GM12878 (cell line): ENCODE measurements around the gene IL17F. TPM values are rescaled to one million over a fixed set of nuclear protein-coding genes. Genes with fewer than 3 reads are reported as not detected.

Experiments used
- ATAC-seq: fragments of 200-7000 bp; cut with Tn5 transposase; 3 replicates; pipeline ENCODE4 v1.9.1; 2020; ENCODE audit warnings: mild to moderate bottlenecking, moderate library complexity
- BruUV-seq: library from RNA; stranded (reverse); fragments of 400-500 nt; replicated peaks from 2 replicates; lab custom pipeline; 2021; lab: Mats Ljungman, UMichigan
- CTCF ChIA-PET: fragments of 300-600 bp; sonication (Branson Sonifier 250); formaldehyde crosslinking; extraction: SDS; loops from one replicate; lab custom pipeline; 2021; ENCODE audit warnings: inconsistent platforms; lab: Yijun Ruan, JAX
- POLR2A ChIA-PET: fragments of 350-600 bp; formaldehyde crosslinking; extraction: SDS; loops from one replicate; lab custom pipeline; 2021; ENCODE audit warnings: inconsistent platforms; lab: Charles Lee
- RAD21 ChIA-PET: fragments of 300-600 bp; sonication (Branson Sonifier 250); formaldehyde crosslinking; loops from one replicate; lab custom pipeline; 2023; ENCODE audit warnings: antibody characterized with exemption; ENCODE audit not compliant: unreplicated experiment; lab: Charles Lee
- SMC1A ChIA-PET: fragments of 300-600 bp; sonication (Branson Sonifier 250); formaldehyde crosslinking; loops from one replicate; lab custom pipeline; 2023; ENCODE audit not compliant: unreplicated experiment, uncharacterized antibody; lab: Charles Lee
- DNase-seq: peaks from one replicate; pipeline ENCODE4 v3.0.0-alpha.2; 2011; ENCODE audit warnings: low read depth, low spot score
- FAIRE-seq: peaks from 3 replicates; lab custom pipeline; 2011; peaks lifted over from hg19 to GRCh38; lab: Jason Lieb, UNC
- H2AFZ ChIP-seq: 2 replicates; pipeline ENCODE4 v1.6.0; 2011; ENCODE audit warnings: low read depth, low read length, control low read depth; ENCODE audit not compliant: control insufficient read depth
- H3K27ac ChIP-seq: 2 replicates; pipeline ENCODE4 v1.5.1; 2011; ENCODE audit warnings: control low read depth; ENCODE audit not compliant: control insufficient read depth, insufficient read depth
- H3K27me3 ChIP-seq, 2 experiments: replicated peaks in 1 of 2; 2 replicates each; pipeline versions ENCODE4 v1.6.0 to v1.6.1; 2011; ENCODE audit warnings: low read length in 1 of 2; ENCODE audit not compliant: control insufficient read depth in 2 of 2, insufficient read depth in 2 of 2
- H3K36me3 ChIP-seq, 2 experiments: 2 replicates each; pipeline ENCODE4 v1.5.1; 2011; ENCODE audit warnings: low read length in 1 of 2; ENCODE audit not compliant: control insufficient read depth in 2 of 2, insufficient read depth in 2 of 2
- H3K4me1 ChIP-seq: 2 replicates; pipeline ENCODE4 v1.6.1; 2011; ENCODE audit warnings: mild to moderate bottlenecking, low read length, moderate library complexity, mixed read lengths; ENCODE audit not compliant: control insufficient read depth, insufficient read depth
- H3K4me2 ChIP-seq: 2 replicates; pipeline ENCODE4 v1.6.0; 2011; ENCODE audit warnings: control low read depth; ENCODE audit not compliant: control insufficient read depth, insufficient read depth
- H3K4me3 ChIP-seq: fragments of 200-600 bp; sonication (generic); 2 replicates; pipeline ENCODE4 v1.5.1; 2016
- H3K79me2 ChIP-seq: 2 replicates; pipeline ENCODE4 v1.6.0; 2011; ENCODE audit warnings: low read length; ENCODE audit not compliant: control insufficient read depth, insufficient read depth
- H3K9ac ChIP-seq: 2 replicates; pipeline ENCODE4 v1.8.0; 2011; ENCODE audit warnings: low read length, control low read depth, mixed read lengths; ENCODE audit not compliant: control insufficient read depth, insufficient read depth
- H3K9me3 ChIP-seq: replicated peaks from 3 replicates; pipeline ENCODE4 v1.5.1; 2011; ENCODE audit warnings: mild to moderate bottlenecking, low read length; ENCODE audit not compliant: control insufficient read depth, insufficient read depth
- H4K20me1 ChIP-seq: 2 replicates; pipeline ENCODE4 v1.6.0; 2011; ENCODE audit not compliant: control insufficient read depth, insufficient read depth
- ATF7 ChIP-seq: fragments of 450-650 bp; IDR thresholded peaks from 2 replicates; pipeline ENCODE4 v1.6.1; 2016; ENCODE audit warnings: low read depth, mild to moderate bottlenecking
- CBX3 ChIP-seq: fragments of 200-600 bp; sonication (generic); IDR thresholded peaks from 2 replicates; pipeline ENCODE4 v1.6.1; 2016; ENCODE audit warnings: low read depth, borderline replicate concordance
- EED ChIP-seq: sonication (generic); IDR thresholded peaks from 2 replicates; pipeline ENCODE4 v1.6.1; 2016; ENCODE audit warnings: antibody characterized with exemption, low read depth
- HDAC2 ChIP-seq: fragments of 200-600 bp; sonication (generic); IDR thresholded peaks from 2 replicates; pipeline ENCODE4 v1.6.1; 2017
- KAT2A ChIP-seq: conservative IDR thresholded peaks from 2 replicates; pipeline ENCODE4 v1.6.1; 2011; ENCODE audit warnings: low read depth, low read length; ENCODE audit not compliant: control insufficient read depth
- MAX ChIP-seq: IDR thresholded peaks from 2 replicates; pipeline ENCODE4 v1.6.1; 2012; ENCODE audit warnings: low read depth, low read length, improper control_type of control experiment
- MEF2B ChIP-seq: fragments of 450-650 bp; IDR thresholded peaks from 2 replicates; pipeline ENCODE4 v1.6.1; 2018; ENCODE audit warnings: mild to moderate bottlenecking, moderate library complexity; ENCODE audit not compliant: partially characterized antibody, poor library complexity, severe bottlenecking
- NFIC ChIP-seq: IDR thresholded peaks from 2 replicates; pipeline ENCODE4 v1.6.1; 2012; ENCODE audit warnings: low read depth, mild to moderate bottlenecking, inconsistent platforms, low read length, moderate library complexity
- SIX5 ChIP-seq: IDR thresholded peaks from 2 replicates; pipeline ENCODE4 v1.6.1; 2011; ENCODE audit warnings: mild to moderate bottlenecking, low read depth, low read length, moderate library complexity; ENCODE audit not compliant: severe bottlenecking
- SKIL ChIP-seq: fragments of 450-650 bp; IDR thresholded peaks from 2 replicates; pipeline ENCODE4 v1.6.1; 2017; ENCODE audit warnings: mild to moderate bottlenecking, low read depth, inconsistent platforms; ENCODE audit not compliant: poor library complexity, severe bottlenecking
- STAT1 ChIP-seq: fragments of 450-650 bp; conservative IDR thresholded peaks from 2 replicates; pipeline ENCODE4 v1.6.1; 2014; ENCODE audit warnings: antibody characterized with exemption, mild to moderate bottlenecking
- ZNF24 ChIP-seq: fragments of 450-650 bp; IDR thresholded peaks from 2 replicates; pipeline ENCODE4 v1.6.1; 2017; ENCODE audit warnings: antibody characterized with exemption, mild to moderate bottlenecking
- WGBS: methylation state at CpG from one replicate; pipeline ENCODE4 v1.1.6; 2016; ENCODE audit warnings: low lambda C conversion rate; ENCODE audit not compliant: insufficient replicate concordance, insufficient coverage; ENCODE audit errors: missing lambda C conversion rate; 5-methylcytosine and 5-hydroxymethylcytosine counted together
- in situ Hi-C: fragments of 300-500 bp; cut with MboI; formaldehyde crosslinking; loops from 9 replicates; pipeline ENCODE4 v1.14.3; 2018; ENCODE audit warnings: mixed read lengths
- intact Hi-C: fragments of 100-400 bp; cut with micrococcal nuclease; formaldehyde crosslinking; loops from one replicate; pipeline ENCODE4 v1.14.2; 2022; ENCODE audit not compliant: unreplicated experiment
- polyA plus RNA-seq, 11 experiments: library from polyadenylated mRNA; depleted of rRNA in 4 of 11; unstranded in 6 of 11; stranded (reverse) in 5 of 11; fragments of >200 nt; fragmentation: Nextera tagmentation in 4 of 11; fragmentation: Illumina TruSeq in 1 of 11; extraction: Ambion mirVana in 4 of 11; extraction: Trizol in 1 of 11; gene quantifications; 1 replicate in 1 of 11; 2 replicates in 10 of 11; pipeline versions ENCODE4 v1.2.1 to v1.2.3, GENCODE V29; 2011 to 2016; ENCODE audit warnings: inconsistent platforms in 2 of 11, missing spikeins in 2 of 11, low read depth in 1 of 11
- total RNA-seq, 4 experiments: library from RNA; depleted of rRNA in 3 of 4; stranded (reverse); fragments of >200 nt in 3 of 4; fragmentation: Illumina TruSeq in 1 of 4; extraction: Trizol in 1 of 4; gene quantifications; 2 replicates each; pipeline versions ENCODE4 v1.2.1 to v1.2.3, GENCODE V29; 2013 to 2021
- TF ChIP-seq, protein P1 (sequence below): IDR thresholded peaks from 2 replicates; pipeline ENCODE4 v1.6.1; 2011; ENCODE audit warnings: mild to moderate bottlenecking, low read depth, low read length, moderate library complexity; ENCODE audit not compliant: insufficient replicate concordance
- TF ChIP-seq, protein P2 (sequence below): fragments of 450-650 bp; IDR thresholded peaks from 2 replicates; pipeline ENCODE4 v1.6.1; 2017; ENCODE audit warnings: mild to moderate bottlenecking
- TF ChIP-seq, protein P3 (sequence below): fragments of 450-650 bp; IDR thresholded peaks from 2 replicates; pipeline ENCODE4 v1.6.1; 2017; ENCODE audit warnings: borderline replicate concordance
- TF ChIP-seq, protein P4 (sequence below): IDR thresholded peaks from 2 replicates; pipeline ENCODE4 v1.6.1; 2011; ENCODE audit warnings: low read depth, low read length, improper control_type of control experiment, borderline replicate concordance

IL17F gene
- total and polyA plus RNA-seq, 10 of the 15 experiments (the other 5 are each of a cell fraction or from before 2014, with no cell fraction given) = 0.20 TPM; not detected in 9

- TF ChIP-seq, protein P1, sequence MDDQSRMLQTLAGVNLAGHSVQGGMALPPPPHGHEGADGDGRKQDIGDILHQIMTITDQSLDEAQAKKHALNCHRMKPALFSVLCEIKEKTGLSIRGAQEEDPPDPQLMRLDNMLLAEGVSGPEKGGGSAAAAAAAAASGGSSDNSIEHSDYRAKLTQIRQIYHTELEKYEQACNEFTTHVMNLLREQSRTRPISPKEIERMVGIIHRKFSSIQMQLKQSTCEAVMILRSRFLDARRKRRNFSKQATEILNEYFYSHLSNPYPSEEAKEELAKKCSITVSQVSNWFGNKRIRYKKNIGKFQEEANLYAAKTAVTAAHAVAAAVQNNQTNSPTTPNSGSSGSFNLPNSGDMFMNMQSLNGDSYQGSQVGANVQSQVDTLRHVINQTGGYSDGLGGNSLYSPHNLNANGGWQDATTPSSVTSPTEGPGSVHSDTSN = no peak
- TF ChIP-seq SIX5 (no peak), MAX (no peak), EED (no peak), ATF7 (no peak), STAT1 (no peak)
- TF ChIP-seq, protein P2, sequence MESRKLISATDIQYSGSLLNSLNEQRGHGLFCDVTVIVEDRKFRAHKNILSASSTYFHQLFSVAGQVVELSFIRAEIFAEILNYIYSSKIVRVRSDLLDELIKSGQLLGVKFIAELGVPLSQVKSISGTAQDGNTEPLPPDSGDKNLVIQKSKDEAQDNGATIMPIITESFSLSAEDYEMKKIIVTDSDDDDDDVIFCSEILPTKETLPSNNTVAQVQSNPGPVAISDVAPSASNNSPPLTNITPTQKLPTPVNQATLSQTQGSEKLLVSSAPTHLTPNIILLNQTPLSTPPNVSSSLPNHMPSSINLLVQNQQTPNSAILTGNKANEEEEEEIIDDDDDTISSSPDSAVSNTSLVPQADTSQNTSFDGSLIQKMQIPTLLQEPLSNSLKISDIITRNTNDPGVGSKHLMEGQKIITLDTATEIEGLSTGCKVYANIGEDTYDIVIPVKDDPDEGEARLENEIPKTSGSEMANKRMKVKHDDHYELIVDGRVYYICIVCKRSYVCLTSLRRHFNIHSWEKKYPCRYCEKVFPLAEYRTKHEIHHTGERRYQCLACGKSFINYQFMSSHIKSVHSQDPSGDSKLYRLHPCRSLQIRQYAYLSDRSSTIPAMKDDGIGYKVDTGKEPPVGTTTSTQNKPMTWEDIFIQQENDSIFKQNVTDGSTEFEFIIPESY = no peak
Observed at GRCh38 chr6:52191824-52192223, 52.5 kb downstream of the IL17F start (continued).

DNA sequence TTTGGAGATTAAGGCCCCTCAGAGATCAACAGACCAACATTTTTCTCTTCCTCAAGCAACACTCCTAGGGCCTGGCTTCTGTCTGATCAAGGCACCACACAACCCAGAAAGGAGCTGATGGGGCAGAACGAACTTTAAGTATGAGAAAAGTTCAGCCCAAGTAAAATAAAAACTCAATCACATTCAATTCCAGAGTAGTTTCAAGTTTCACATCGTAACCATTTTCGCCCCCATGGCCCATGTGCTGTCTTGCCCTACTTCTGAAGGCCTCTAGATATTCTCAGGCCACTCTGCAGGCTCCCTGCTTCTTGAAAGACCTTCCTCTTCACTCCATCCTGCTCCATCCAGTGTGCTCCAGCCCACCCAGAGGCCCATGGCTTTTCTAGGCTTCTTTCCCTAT, 53.9 kb downstream of the IL17F start:
- SMC1A ChIA-PET = interaction anchor here (1.1 kb wide), 1 partner anchor 12 kb away, joined by 3 read pairs; no protein-coding TSS in a partner anchor
- 16% methylated on average over 3 of the region's 3 CpGs for WGBS
- Histone ChIP-seq H3K79me2 (no peaks in the 10 kb centered on the region), H3K27ac (peak overlapping the region; percentile 30; the same call in 1 of the 2 replicates), H2AFZ (peak overlapping the region; percentile 15; the same call in 1 of the 2 replicates), H3K27me3 (no peaks in the 10 kb centered on the region), H3K36me3 (no peaks in the 10 kb centered on the region), H3K4me2 (peak overlapping the region; percentile 19; the same call in 1 of the 2 replicates), H3K4me1 (peaks cover 24% of the 10 kb centered on the region), H3K4me3 (no peak overlapping the region), H3K9me3 (no peaks in the 10 kb centered on the region; the same call in 1 of the 3 replicates), H3K9ac (no peak overlapping the region), H4K20me1 (no peaks in the 10 kb centered on the region)
- intact Hi-C loops = no loop called here
- in situ Hi-C loops = no loop called here
- no TSS peak for BruUV-seq
- POLR2A ChIA-PET = no interaction called here
- RAD21 ChIA-PET = no interaction called here
- FAIRE-seq (no peak), DNase-seq (no peak), ATAC-seq (peak; percentile 26; the same call in 1 of the 3 replicates)
- CTCF ChIA-PET = no interaction called here
- TF ChIP-seq ZNF24 (no peak), HDAC2 (no peak), MEF2B (no peak), NFIC (0 out of 2 replicates have a peak, but pooled peaks have one; percentile 25), CBX3 (no peak), KAT2A (no peak), SKIL (no peak)
- TF ChIP-seq, protein P3, sequence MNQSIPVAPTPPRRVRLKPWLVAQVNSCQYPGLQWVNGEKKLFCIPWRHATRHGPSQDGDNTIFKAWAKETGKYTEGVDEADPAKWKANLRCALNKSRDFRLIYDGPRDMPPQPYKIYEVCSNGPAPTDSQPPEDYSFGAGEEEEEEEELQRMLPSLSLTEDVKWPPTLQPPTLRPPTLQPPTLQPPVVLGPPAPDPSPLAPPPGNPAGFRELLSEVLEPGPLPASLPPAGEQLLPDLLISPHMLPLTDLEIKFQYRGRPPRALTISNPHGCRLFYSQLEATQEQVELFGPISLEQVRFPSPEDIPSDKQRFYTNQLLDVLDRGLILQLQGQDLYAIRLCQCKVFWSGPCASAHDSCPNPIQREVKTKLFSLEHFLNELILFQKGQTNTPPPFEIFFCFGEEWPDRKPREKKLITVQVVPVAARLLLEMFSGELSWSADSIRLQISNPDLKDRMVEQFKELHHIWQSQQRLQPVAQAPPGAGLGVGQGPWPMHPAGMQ = no peak
- TF ChIP-seq, protein P4, sequence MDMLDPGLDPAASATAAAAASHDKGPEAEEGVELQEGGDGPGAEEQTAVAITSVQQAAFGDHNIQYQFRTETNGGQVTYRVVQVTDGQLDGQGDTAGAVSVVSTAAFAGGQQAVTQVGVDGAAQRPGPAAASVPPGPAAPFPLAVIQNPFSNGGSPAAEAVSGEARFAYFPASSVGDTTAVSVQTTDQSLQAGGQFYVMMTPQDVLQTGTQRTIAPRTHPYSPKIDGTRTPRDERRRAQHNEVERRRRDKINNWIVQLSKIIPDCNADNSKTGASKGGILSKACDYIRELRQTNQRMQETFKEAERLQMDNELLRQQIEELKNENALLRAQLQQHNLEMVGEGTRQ = no peak
